HUES48 (cell line): ENCODE results near the gene JAK1.
"Not testable (repeated sequence)": the region's sequence is repeated elsewhere in the genome, so short reads cannot be mapped to it uniquely, and the experiment has no call there.

Experiments
- H3K27ac ChIP-seq: one replicate; pipeline ENCODE4 v1.7.0; 2013; ENCODE audit warnings: low read depth, low read length, inconsistent platforms
- H3K27me3 ChIP-seq: 2 replicates; pipeline ENCODE4 v1.6.1; 2013; ENCODE audit warnings: mild to moderate bottlenecking, low read length; ENCODE audit not compliant: control insufficient read depth, insufficient read depth
- H3K36me3 ChIP-seq: 2 replicates; pipeline ENCODE4 v1.6.1; 2013; ENCODE audit warnings: low read length; ENCODE audit not compliant: control insufficient read depth, insufficient read depth
- H3K4me1 ChIP-seq: 2 replicates; pipeline ENCODE4 v1.6.1; 2013; ENCODE audit warnings: mild to moderate bottlenecking, low read length; ENCODE audit not compliant: control insufficient read depth, insufficient read depth
- H3K4me3 ChIP-seq: 2 replicates; pipeline ENCODE4 v1.5.1; 2013; ENCODE audit warnings: mild to moderate bottlenecking, low read depth, low read length
- H3K9ac ChIP-seq: 2 replicates; pipeline ENCODE4 v1.6.1; 2013; ENCODE audit warnings: mild to moderate bottlenecking, low read depth, low read length, moderate library complexity
- H3K9me3 ChIP-seq: 2 replicates; pipeline ENCODE4 v1.6.1; 2013; ENCODE audit warnings: low read length; ENCODE audit not compliant: control insufficient read depth, insufficient read depth

JAK1 gene

DNA sequence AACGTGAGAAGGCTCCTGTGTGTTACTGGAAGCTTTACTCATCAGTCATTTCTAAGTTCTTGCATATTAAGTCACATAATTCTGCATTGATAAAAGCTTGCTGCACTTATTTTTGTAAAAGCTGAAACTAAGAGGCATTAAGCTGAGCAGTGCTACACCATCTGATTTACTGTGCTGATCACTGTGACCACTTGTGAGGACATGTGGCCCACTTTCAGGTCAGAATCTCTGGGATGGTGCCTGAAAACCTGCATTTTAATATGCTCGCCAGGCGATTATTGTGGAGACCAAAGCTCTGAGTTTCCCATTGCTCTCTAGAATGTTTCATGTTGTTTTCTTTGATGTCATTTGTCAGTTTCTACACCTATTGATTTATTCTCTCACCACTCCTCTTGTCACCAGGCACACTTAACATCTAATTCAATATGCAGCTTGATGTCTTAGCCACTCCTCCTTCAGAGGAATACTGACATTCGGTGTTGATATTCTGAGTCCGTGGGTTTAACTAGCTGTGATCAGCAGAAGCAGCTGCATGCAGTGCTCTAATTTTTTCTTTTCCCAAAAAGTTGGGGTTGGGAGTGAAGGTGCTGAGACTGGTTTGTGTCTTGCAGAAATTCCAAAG, 136.2 kb downstream of the JAK1 start:
- H3K36me3 ChIP-seq = peaks cover 37% of the 10 kb centered on the region
- 0 out of 2 replicates have a peak, but pooled peaks cover 3% of the 10 kb centered on the region for H3K4me1 ChIP-seq
- no peaks in the 10 kb centered on the region for H3K27me3 ChIP-seq
- H3K9ac ChIP-seq = no peak overlapping the region
- no peak overlapping the region for H3K4me3 ChIP-seq
- H3K9me3 ChIP-seq = no peaks in the 10 kb centered on the region
- no peak overlapping the region for H3K27ac ChIP-seq

GRCh38 chr1:64829411-64830029, 136.8 kb downstream of the JAK1 start:
- Histone ChIP-seq H3K27ac (no peak overlapping the region), H3K4me3 (no peak overlapping the region), H3K9me3 (no peaks in the 10 kb centered on the region), H3K4me1 (0 out of 2 replicates have a peak, but pooled peaks cover 3% of the 10 kb centered on the region), H3K27me3 (no peaks in the 10 kb centered on the region), H3K9ac (no peak overlapping the region), H3K36me3 (peaks cover 33% of the 10 kb centered on the region)

DNA sequence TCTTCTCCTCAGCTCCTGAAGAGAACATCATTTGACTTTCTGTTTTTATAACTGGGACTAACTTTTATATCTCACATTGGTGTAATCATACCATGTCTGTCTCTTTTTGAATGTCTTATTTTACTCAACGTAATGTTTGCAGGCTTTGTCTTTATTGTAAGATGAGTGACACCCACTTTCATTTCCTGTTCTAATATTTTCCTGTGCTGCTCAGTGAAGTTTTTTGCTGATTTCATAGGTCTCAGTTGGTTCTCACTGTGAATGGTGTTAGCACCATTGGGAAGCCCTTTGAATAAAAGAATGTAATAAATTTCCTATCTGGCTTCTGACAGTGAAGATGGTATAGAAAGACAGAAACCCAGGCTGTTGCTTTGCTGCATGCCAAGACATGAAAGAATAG, 137.5 kb downstream of the JAK1 start:
- H3K9ac ChIP-seq = no peak overlapping the region
- 0 out of 2 replicates have a peak, but pooled peaks cover 5% of the 10 kb centered on the region for H3K4me1 ChIP-seq
- H3K27ac ChIP-seq = no peak overlapping the region
- H3K4me3 ChIP-seq = no peak overlapping the region
- no peaks in the 10 kb centered on the region for H3K9me3 ChIP-seq
- peaks cover 26% of the 10 kb centered on the region for H3K36me3 ChIP-seq
- H3K27me3 ChIP-seq = no peaks in the 10 kb centered on the region

- H3K4me3 ChIP-seq = no peak overlapping the region
- no peak overlapping the region for H3K9ac ChIP-seq
- H3K27ac ChIP-seq = no peak overlapping the region
- H3K9me3 ChIP-seq = no peaks in the 10 kb centered on the region
- 0 out of 2 replicates have a peak, but pooled peaks cover 5% of the 10 kb centered on the region for H3K4me1 ChIP-seq
- peaks cover 9% of the 10 kb centered on the region for H3K36me3 ChIP-seq
- no peaks in the 10 kb centered on the region for H3K27me3 ChIP-seq
Observed at GRCh38 chr1:64826991-64827390, 139.4 kb downstream of the JAK1 start.

GRCh38 chr1:64823691-64824476, 142.5 kb downstream of the JAK1 start:
- H3K27me3 ChIP-seq = no peaks in the 10 kb centered on the region
- no peaks in the 10 kb centered on the region for H3K36me3 ChIP-seq
- H3K4me1 ChIP-seq = 0 out of 2 replicates have a peak, but pooled peaks cover 2% of the 10 kb centered on the region
- H3K27ac ChIP-seq = no peak overlapping the region
- H3K9ac ChIP-seq = no peak overlapping the region
- no peak overlapping the region for H3K4me3 ChIP-seq
- no peaks in the 10 kb centered on the region for H3K9me3 ChIP-seq

DNA sequence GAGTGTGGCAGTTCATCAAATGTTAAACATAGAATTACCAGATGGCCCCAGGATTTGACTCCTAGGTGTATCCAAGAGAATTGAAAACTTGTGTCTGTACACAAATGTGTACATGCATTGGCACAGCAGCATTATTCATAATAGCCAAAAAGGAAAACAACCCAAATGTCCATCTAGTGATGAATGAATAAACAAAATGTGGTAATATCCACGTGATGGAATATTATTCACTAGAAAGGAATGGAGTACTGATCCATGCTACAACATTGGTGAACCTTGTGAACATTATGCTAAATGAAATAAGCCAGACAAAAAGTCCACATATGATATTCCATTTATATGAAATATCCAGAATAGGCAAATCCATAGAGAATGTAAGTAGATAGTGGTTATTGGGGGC, 143.7 kb downstream of the JAK1 start:
- no peak overlapping the region for H3K4me3 ChIP-seq
- H3K9ac ChIP-seq = no peak overlapping the region
- 0 out of 2 replicates have a peak, but pooled peaks cover 2% of the 10 kb centered on the region for H3K4me1 ChIP-seq
- no peaks in the 10 kb centered on the region for H3K9me3 ChIP-seq
- no peak overlapping the region for H3K27ac ChIP-seq
- H3K36me3 ChIP-seq = no peaks in the 10 kb centered on the region
- H3K27me3 ChIP-seq = no peaks in the 10 kb centered on the region

DNA sequence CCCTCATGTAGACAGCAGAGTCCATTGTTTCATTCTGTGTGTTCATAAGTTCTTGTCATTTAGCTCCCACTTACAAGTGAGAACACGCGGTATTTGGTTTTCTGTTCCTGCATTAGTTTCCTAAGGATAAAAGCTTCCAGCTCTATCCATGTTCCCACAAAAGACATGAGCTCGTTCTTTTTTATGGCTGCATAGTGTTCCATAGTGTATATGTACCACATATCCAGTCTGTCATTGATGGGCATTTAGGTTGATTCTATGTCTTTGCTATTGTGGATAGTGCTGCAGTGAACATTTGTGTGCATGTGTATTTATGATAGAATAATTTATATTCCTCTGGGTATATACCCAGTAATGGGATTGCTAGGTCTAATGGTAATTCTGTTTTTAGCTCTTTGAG, 145.8 kb downstream of the JAK1 start:
- H3K4me1 ChIP-seq, H3K36me3 ChIP-seq, H3K27me3 ChIP-seq, H3K9me3 ChIP-seq, H3K9ac ChIP-seq, H3K27ac ChIP-seq, H3K4me3 ChIP-seq: not testable (repeated sequence)

- H3K9ac ChIP-seq, H3K4me3 ChIP-seq, H3K9me3 ChIP-seq, H3K4me1 ChIP-seq, H3K27me3 ChIP-seq, H3K27ac ChIP-seq, H3K36me3 ChIP-seq: not testable (repeated sequence)
Observed at GRCh38 chr1:64817364-64817763, 149.0 kb downstream of the JAK1 start.

DNA sequence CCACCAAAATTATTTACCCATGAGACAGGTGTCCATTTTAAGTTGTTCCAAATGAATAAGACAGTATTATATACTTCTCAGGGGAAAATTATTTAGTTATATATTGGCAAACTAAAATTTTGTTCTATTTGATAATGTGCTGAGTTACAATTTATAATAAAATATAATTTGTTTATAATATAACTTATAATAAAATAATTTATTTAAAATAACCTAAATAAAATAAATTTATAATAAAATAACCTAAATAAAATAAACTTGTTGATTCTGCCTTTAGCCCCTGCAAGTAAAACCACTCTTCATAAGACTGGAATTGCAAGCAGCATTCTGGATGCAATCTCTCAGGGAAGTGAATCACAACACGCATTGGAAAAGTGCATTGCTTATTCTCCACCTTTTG, 151.9 kb downstream of the JAK1 start:
- Histone ChIP-seq H3K4me3 (no peak overlapping the region), H3K27me3 (no peaks in the 10 kb centered on the region), H3K9ac (no peak overlapping the region), H3K9me3 (no peaks in the 10 kb centered on the region), H3K36me3 (peaks cover 6% of the 10 kb centered on the region; the same call in 1 of the 2 replicates), H3K4me1 (no peaks in the 10 kb centered on the region), H3K27ac (no peak overlapping the region)

- H3K27me3 ChIP-seq = no peaks in the 10 kb centered on the region
- no peaks in the 10 kb centered on the region for H3K4me1 ChIP-seq
- H3K27ac ChIP-seq = no peak overlapping the region
- H3K9ac ChIP-seq = no peak overlapping the region
- H3K4me3 ChIP-seq = no peak overlapping the region
- peaks cover 10% of the 10 kb centered on the region; the same call in 1 of the 2 replicates for H3K36me3 ChIP-seq
- no peaks in the 10 kb centered on the region for H3K9me3 ChIP-seq
Observed at GRCh38 chr1:64811131-64811530, 155.2 kb downstream of the JAK1 start.

- no peaks in the 10 kb centered on the region for H3K9me3 ChIP-seq
- H3K27ac ChIP-seq = no peak overlapping the region
- no peak overlapping the region for H3K4me3 ChIP-seq
- no peaks in the 10 kb centered on the region for H3K4me1 ChIP-seq
- H3K36me3 ChIP-seq = peaks cover 12% of the 10 kb centered on the region; the same call in 1 of the 2 replicates
- no peak overlapping the region for H3K9ac ChIP-seq
- H3K27me3 ChIP-seq = no peaks in the 10 kb centered on the region
Observed at GRCh38 chr1:64810001-64810400, 156.3 kb downstream of the JAK1 start.
